Esophagus (tissue), 2 donors: ENCODE data around the gene PARVA. TPM values are rescaled to one million over a fixed set of nuclear protein-coding genes. Genes with fewer than 3 reads are reported as not detected.

Source experiments
- H3K27ac ChIP-seq, 2 donors: one replicate each; pipeline ENCODE4 v1.5.1; 2013; ENCODE audit warnings: low read depth in 2 of 2, mild to moderate bottlenecking in 2 of 2, inconsistent platforms in 1 of 2, low read length in 1 of 2, moderate library complexity in 1 of 2
- H3K27me3 ChIP-seq, 2 donors: one replicate each; pipeline ENCODE4 v1.6.1; 2013; ENCODE audit warnings: low read length in 2 of 2, control low read depth in 1 of 2, mild to moderate bottlenecking in 1 of 2; ENCODE audit not compliant: insufficient read depth in 2 of 2, control insufficient read depth in 1 of 2
- H3K36me3 ChIP-seq, 2 donors: one replicate each; pipeline ENCODE4 v1.6.1; 2013; ENCODE audit warnings: low read length in 1 of 2; ENCODE audit not compliant: control insufficient read depth in 2 of 2, insufficient read depth in 2 of 2
- H3K4me1 ChIP-seq, 2 donors: one replicate each; pipeline ENCODE4 v1.6.1; 2013; ENCODE audit warnings: low read length in 1 of 2; ENCODE audit not compliant: control insufficient read depth in 2 of 2, insufficient read depth in 2 of 2
- H3K4me3 ChIP-seq, 2 donors: one replicate each; pipeline ENCODE4 v1.5.1; 2013; ENCODE audit warnings: low read length in 2 of 2, mild to moderate bottlenecking in 2 of 2, low read depth in 1 of 2, moderate library complexity in 1 of 2
- H3K9me3 ChIP-seq, 2 donors: one replicate each; pipeline ENCODE4 v1.6.1; 2013; ENCODE audit warnings: mild to moderate bottlenecking in 2 of 2, low read depth in 1 of 2, low read length in 1 of 2, moderate library complexity in 1 of 2; ENCODE audit not compliant: control insufficient read depth in 2 of 2, insufficient read depth in 1 of 2
- WGBS, 2 donors: extraction: QIAGEN DNeasy Blood & Tissue Kit; methylation state at CpG; one replicate each; pipeline ENCODE4 v1.1.7; 2013; 5-methylcytosine and 5-hydroxymethylcytosine counted together
- polyA plus RNA-seq, 2 donors: library from polyadenylated mRNA; stranded (reverse); fragments of 200-250 nt; gene quantifications; one replicate each; pipeline ENCODE4 v1.2.3, GENCODE V29; 2013
- donor health status: healthy with polysubstance abuse.
- donor health status: Bipolar disorder and iron deficiency.

The PARVA gene
- polyA plus RNA-seq, 2 donors, result 8.2 to 18.3 TPM

GRCh38 chr11:12435264-12435663, 57.9 kb downstream of the PARVA start:
- Histone ChIP-seq H3K4me3 (no peak overlapping the region), H3K4me1 (peaks cover 6 to 12% of the 10 kb centered on the region in 2 donors), H3K27me3 (no peaks in the 10 kb centered on the region), H3K9me3 (no peaks in the 10 kb centered on the region), H3K36me3 (peaks cover 0 to 3% of the 10 kb centered on the region in 2 donors), H3K27ac (peak overlapping the region; percentile 60 to 72)
- 75 to 77% methylated on average over 3 of the region's 3 CpGs for WGBS, 2 donors

DNA sequence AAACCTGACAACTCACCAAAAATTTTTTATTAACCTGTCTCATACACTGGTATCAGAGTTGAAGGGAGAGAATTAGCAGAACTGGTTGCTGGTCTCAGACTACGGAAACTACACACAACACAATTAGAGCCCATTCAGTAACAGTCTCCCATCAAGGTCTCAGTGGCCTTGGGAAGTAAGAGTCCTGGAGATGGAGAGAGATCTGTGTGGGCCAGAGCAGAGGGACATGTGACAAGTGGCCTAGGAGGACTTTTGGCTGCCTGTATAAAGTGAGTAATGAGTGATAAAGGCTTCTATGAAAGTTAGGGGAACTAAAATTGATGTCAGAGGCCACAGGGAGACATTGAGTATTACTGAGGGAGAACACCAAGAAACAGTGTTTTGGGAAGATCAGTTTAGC, 58.9 kb downstream of the PARVA start:
- no peaks in the 10 kb centered on the region for H3K9me3 ChIP-seq
- peaks cover 0 to 3% of the 10 kb centered on the region in 2 donors for H3K36me3 ChIP-seq
- no peaks in the 10 kb centered on the region for H3K27me3 ChIP-seq
- H3K4me1 ChIP-seq, result peaks cover 3 to 8% of the 10 kb centered on the region in 2 donors
- WGBS, 2 donors, result 96 to 97% methylated on average over 1 of the region's 1 CpG
- H3K4me3 ChIP-seq, result no peak overlapping the region
- peak overlapping the region in 1 of 2 donors; percentile 51 for H3K27ac ChIP-seq

- no peak overlapping the region for H3K4me3 ChIP-seq
- H3K36me3 ChIP-seq, result peaks cover 0 to 3% of the 10 kb centered on the region in 2 donors
- H3K27me3 ChIP-seq, result no peaks in the 10 kb centered on the region
- H3K4me1 ChIP-seq, result peaks cover 0 to 9% of the 10 kb centered on the region in 2 donors
- no peak overlapping the region for H3K27ac ChIP-seq
- no peaks in the 10 kb centered on the region for H3K9me3 ChIP-seq
Observed at GRCh38 chr11:12438291-12438690, 60.9 kb downstream of the PARVA start.

DNA sequence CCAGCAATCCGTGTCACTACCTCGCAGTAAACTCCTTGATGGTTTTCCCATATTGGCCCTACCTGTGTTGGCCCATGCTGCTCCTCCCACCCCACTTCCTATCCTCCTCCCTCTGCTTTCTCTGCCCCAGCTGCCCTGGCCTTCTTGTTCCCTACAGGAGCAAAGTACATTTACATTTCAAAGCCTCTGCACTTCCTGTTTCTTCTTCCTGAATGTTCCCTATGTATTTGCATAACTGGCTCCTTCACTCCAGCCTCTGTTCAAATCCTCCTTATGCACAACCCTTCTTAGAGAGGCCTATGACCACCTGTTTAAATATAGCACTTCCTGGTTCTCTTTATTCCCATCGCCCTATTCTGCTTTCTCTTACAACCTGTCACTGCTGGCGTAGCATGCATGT, 62.2 kb downstream of the PARVA start:
- 90 to 91% methylated on average over 4 of the region's 4 CpGs for WGBS, 2 donors
- H3K36me3 ChIP-seq, result peaks cover 0 to 3% of the 10 kb centered on the region in 2 donors
- H3K9me3 ChIP-seq, result no peaks in the 10 kb centered on the region
- no peaks in the 10 kb centered on the region for H3K27me3 ChIP-seq
- H3K4me3 ChIP-seq, result no peak overlapping the region
- H3K27ac ChIP-seq, result peak overlapping the region in 1 of 2 donors; percentile 9
- H3K4me1 ChIP-seq, result peaks cover 0 to 9% of the 10 kb centered on the region in 2 donors

GRCh38 chr11:12440565-12440964, 63.2 kb downstream of the PARVA start:
- H3K36me3 ChIP-seq, result peaks cover 0 to 3% of the 10 kb centered on the region in 2 donors
- no peaks in the 10 kb centered on the region for H3K27me3 ChIP-seq
- peaks cover 0 to 9% of the 10 kb centered on the region in 2 donors for H3K4me1 ChIP-seq
- H3K27ac ChIP-seq, result no peak overlapping the region
- no peaks in the 10 kb centered on the region for H3K9me3 ChIP-seq
- 91 to 93% methylated on average over 4 of the region's 4 CpGs for WGBS, 2 donors
- no peak overlapping the region for H3K4me3 ChIP-seq

DNA sequence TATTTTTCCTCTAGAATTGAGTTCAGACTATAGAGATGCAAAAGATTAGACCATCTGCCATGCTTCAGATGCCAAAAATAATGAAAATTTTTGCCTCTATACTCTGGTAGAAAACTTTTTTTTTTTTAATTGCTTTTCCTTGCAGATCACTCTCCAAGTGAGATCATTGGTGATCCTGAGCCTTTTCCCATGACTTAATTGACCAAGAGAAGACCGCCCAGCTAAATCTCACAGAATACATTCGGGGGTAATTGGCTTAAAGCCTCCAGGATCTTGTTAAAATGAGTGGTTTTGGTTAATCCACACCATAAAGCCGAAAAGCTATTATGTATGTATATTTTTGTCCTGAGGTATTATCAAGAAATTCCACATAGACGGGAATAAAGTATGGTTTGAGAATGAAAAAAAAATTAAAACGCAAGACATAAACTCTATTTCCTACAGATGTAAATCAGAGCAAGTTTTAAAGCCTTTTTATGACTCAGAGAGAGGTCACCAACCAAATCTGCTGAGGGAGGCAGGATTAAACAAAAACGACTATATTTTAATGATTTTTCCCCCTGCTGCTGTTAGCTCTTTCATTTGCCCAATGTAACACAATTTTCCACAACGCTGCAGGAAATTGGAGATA, 64.0 kb downstream of the PARVA start:
- Histone ChIP-seq H3K9me3 (no peaks in the 10 kb centered on the region), H3K27me3 (no peaks in the 10 kb centered on the region), H3K4me3 (no peak overlapping the region), H3K36me3 (peaks cover 0 to 3% of the 10 kb centered on the region in 2 donors), H3K27ac (no peak overlapping the region), H3K4me1 (peaks cover 0 to 9% of the 10 kb centered on the region in 2 donors)
- 67 to 75% methylated on average over 7 of the region's 7 CpGs for WGBS, 2 donors

- Histone ChIP-seq H3K4me3 (no peak overlapping the region), H3K27ac (no peak overlapping the region)
- 63 to 76% methylated on average over 2 of the region's 2 CpGs for WGBS, 2 donors
Observed at GRCh38 chr11:12444601-12445000, 67.2 kb downstream of the PARVA start.

DNA sequence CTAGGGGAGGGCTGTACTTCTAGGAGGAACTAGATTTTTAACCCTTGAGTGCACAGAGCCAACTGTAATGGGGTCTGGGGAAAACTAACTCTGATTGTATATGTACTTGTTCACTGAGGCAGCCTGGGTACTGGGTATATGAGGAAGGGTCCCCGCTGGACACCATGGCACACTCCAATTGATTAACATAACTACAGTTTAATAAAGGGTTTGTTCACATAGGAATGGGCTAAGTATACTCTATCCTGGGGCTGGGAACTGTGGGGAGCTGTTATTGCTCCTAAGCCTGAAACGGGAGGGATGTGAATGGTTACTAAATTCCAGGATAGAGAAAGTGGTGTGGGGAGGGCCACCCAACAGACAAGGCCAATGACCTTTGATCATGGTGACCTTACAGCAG, 67.6 kb downstream of the PARVA start:
- Histone ChIP-seq H3K27me3 (peaks cover 0 to 3% of the 10 kb centered on the region in 2 donors), H3K4me3 (no peak overlapping the region), H3K9me3 (no peaks in the 10 kb centered on the region), H3K36me3 (no peaks in the 10 kb centered on the region), H3K4me1 (peaks cover 2 to 3% of the 10 kb centered on the region in 2 donors), H3K27ac (no peak overlapping the region)
- 86 to 89% methylated on average over 2 of the region's 2 CpGs for WGBS, 2 donors

More at GRCh38 chr11:12444601-12445000, 67.2 kb downstream of the PARVA start:
- H3K4me1 ChIP-seq, result peaks cover 2 to 3% of the 10 kb centered on the region in 2 donors
- H3K27me3 ChIP-seq, result peaks cover 0 to 2% of the 10 kb centered on the region in 2 donors
- no peaks in the 10 kb centered on the region for H3K36me3 ChIP-seq
- no peaks in the 10 kb centered on the region for H3K9me3 ChIP-seq

DNA sequence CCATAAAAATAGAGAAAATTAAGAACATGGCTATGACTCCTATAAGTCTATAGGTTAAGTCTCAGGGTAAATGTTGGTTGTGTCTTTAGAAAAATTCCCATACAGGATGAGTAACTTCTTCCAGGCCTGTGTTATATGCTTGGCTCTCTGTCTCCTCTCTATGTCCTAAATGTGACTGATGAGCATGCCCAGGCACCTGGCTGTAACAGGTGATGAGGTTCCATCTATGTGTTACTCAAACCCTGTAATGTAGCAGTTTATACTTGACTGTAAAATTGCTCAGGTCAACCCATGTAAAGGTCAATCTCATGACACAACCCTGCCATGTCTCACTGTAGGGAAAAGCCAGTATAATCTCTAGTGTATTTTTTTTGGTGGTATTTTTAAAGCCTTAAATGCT, 69.5 kb downstream of the PARVA start:
- Histone ChIP-seq H3K4me3 (no peak overlapping the region), H3K4me1 (peaks cover 3% of the 10 kb centered on the region in 2 donors), H3K27ac (no peak overlapping the region), H3K36me3 (no peaks in the 10 kb centered on the region), H3K27me3 (peaks cover 0 to 3% of the 10 kb centered on the region in 2 donors), H3K9me3 (no peaks in the 10 kb centered on the region)
